Measurements from ENCODE around the gene OR52W1.
"Not testable (repeated sequence)": the region's sequence is repeated elsewhere in the genome, so short reads cannot be mapped to it uniquely, and the experiment has no call there.

OR52W1 gene

DNA sequence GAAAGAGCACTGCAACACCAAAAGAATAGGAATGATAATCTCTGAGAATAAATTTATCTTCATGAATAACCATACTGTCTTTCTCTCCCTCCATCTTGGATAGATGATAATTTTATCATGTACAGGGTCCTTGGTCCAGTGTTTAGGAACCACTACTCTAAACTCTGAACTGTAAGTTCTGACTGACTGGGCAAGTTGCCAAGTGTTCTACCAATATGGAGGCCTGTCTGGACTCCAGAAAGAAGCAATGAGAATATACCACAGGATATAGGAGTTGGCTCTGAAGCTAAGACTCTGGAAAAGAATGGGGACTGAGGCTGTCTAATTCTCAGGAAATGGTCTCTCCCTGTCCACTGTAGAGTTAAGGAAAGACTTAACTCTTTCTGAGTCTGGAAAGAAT, 33.9 kb downstream of the OR52W1 start:
- FAIRE-seq (no peak), DNase-seq (ENCODE audit: insufficient read length, low spot score) (no peak)
- no peak for TF ChIP-seq POLR2A (IDR thresholded peaks at IDR 0.05; ENCODE audit: low read depth, low read length)

DNA sequence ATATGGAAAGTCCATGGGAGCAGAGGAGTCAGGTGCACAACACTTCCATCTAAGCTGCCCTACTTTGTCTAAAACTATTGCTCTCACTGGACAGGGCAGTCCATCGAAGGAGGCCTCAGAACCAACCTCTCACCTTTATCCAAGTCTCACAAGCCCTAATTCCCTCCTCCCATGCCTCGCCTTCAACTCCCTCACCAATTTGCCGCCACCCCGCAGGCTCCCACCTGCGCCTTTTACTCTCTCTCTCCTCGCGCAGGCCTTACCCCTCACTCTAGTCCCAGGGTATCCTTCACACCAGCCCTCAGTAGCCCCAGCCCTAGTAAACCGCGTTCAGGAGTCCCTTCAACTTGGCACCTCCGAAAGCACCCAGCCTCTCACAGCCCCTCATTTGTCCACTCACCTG, 35.0 kb downstream of the OR52W1 start:
- TF ChIP-seq POLR2A (IDR thresholded peaks at IDR 0.05; ENCODE audit: low read depth, low read length), result no peak
- no peak for DNase-seq (ENCODE audit: insufficient read length, low spot score)
- no peak for FAIRE-seq

DNA sequence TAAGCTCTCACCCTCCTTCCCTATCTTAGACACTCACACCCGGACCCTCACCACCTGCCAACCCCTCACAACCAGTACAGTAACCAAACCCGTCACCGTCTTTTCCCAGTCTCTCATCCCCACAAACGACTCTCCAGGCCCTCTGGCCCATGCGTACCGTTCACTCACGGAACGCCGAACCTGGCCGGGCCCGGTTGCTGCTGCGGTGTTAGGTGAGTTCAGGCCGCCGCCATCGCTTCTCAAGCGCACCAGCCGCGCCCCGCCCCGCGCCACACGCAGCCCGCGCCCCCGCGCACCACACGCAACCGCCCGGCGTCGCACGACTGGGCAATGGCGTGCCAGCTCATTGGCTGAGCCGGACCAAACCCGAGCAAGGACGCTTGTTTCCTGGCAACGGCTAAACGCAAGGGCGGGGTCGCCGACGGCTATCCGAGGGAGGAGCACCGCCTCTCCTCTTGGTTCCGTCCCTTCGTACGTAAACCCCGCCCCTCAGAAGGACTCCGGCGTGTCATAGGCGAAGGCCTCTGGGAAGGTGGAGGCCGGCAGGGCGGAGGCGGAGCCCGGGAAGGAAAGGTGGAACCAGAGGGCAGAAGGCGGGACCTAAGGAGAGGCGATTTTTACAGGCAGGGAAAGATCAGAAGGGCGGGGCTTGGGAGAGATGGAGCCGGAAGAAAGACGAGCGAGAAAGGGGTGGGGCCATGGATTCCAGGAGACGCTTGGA, 35.5 kb downstream of the OR52W1 start, which contains the start of gene FHIP1B:
Gene FHIP1B (minus strand): TSS at position 250 of the 721 bp plus-strand sequence. CDS start 10,120 bp downstream, outside the sequence.
- TF ChIP-seq POLR2A (IDR thresholded peaks at IDR 0.05; ENCODE audit: low read depth, low read length), result peak; percentile 90
- DNase-seq (ENCODE audit: insufficient read length, low spot score), result peak; percentile 98
- FAIRE-seq, result peak; percentile 92

DNA sequence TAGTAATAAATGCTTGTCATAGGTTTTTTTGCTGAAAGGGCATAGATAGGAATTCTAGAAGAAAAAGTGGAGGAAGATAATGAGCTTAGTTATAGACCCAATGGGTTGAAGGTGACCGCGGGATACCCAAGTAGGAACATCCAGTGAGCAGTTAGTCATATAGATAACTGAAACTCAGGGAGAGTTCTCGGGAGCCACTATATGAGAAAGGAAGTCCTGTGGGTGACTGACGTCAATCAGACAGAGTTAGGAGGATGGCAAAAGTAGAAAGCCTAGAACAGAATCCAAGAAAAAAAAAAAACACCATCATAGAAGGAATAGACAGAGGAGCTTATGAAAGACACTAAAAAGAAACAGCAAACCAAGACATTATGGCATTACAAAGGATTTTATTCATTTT, 38.2 kb downstream of the OR52W1 start:
- no peak for TF ChIP-seq POLR2A (IDR thresholded peaks at IDR 0.05; ENCODE audit: low read depth, low read length)
- DNase-seq (ENCODE audit: insufficient read length, low spot score), result no peak
- FAIRE-seq, result no peak

DNA sequence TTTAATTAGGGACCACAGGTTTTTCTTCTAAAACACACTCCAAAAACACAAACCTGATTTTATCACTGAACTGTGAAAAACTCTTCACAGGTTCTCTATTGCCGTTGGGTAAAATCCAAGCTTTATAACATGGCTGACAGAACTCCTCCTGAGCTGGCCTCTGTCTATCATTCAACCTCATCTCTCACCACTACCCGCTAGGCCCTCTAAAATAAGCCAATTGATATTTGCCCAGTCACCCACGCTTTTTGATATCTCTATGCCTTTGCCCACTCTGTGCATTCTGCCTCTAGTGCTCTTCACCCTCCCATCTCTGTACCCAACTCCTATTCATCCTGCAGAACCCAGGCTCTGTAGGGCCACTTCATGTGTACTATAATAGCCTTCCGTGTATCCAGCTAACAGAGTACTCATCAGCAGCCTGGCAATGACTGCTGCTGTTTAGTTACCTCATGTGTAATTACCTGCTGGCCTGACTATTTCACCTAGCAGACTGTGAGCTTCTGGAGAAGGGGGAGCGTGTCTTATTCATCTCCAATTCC, 38.8 kb downstream of the OR52W1 start:
- no peak for FAIRE-seq
- no peak for DNase-seq (ENCODE audit: insufficient read length, low spot score)
- TF ChIP-seq POLR2A (IDR thresholded peaks at IDR 0.05; ENCODE audit: low read depth, low read length), result no peak

DNA sequence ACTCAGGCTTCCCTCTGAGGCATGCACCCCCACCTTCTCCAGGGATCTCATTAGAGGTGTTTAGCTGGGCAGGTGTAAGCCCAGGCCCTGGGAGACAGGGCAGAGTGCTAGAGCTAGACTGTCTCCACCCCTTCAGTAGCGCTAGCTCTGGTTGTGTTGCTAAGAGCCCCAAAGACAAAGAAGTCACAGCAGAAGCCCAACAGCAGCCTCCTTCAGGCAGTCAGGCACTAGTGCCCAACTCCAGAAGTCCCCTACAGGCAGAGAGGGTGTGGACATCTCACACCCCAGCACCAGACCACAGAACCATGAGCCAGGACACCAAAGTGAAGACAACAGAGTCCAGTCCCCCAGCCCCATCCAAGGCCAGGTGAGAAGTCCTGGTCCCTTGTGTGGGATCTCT, 39.9 kb downstream of the OR52W1 start, which contains the start of gene CNGA4:
Gene CNGA4 (plus strand): TSS at position 188 of the 400 bp plus-strand sequence. CDS start 118 bp downstream, at position 306.
- no peak for DNase-seq (ENCODE audit: insufficient read length, low spot score)
- TF ChIP-seq POLR2A (IDR thresholded peaks at IDR 0.05; ENCODE audit: low read depth, low read length), result no peak
- no peak for FAIRE-seq

DNA sequence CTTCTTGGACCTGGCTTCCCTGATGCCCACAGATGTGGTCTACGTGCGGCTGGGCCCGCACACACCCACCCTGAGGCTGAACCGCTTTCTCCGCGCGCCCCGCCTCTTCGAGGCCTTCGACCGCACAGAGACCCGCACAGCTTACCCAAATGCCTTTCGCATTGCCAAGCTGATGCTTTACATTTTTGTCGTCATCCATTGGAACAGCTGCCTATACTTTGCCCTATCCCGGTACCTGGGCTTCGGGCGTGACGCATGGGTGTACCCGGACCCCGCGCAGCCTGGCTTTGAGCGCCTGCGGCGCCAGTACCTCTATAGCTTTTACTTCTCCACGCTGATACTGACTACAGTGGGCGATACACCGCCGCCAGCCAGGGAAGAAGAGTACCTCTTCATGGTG, 41.1 kb downstream of the OR52W1 start:
- no peak for TF ChIP-seq POLR2A (IDR thresholded peaks at IDR 0.05; ENCODE audit: low read depth, low read length)
- DNase-seq (ENCODE audit: insufficient read length, low spot score), result no peak
- no peak for FAIRE-seq

DNA sequence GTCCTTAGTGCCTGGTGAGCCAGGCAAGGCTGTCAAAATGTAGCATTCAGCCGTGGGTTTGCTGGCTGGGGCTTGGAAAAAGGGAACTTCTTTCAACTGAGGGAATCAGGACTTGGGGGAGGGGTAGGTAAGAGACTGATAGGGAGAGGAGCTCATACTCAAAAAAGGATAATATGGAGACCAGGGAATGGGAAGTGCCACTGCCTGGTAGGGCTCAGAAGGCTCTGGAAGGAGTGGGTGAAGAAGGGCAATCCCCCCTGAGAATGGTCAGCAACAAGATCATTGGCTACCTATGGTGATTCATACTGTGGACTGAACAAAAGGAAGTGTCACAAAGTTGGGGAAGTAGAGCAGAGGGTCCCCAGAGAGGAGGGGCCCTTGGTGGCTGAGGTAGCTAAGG, 41.8 kb downstream of the OR52W1 start:
- DNase-seq (ENCODE audit: insufficient read length, low spot score) (no peak), FAIRE-seq (no peak)
- TF ChIP-seq POLR2A (IDR thresholded peaks at IDR 0.05; ENCODE audit: low read depth, low read length), result no peak

DNA sequence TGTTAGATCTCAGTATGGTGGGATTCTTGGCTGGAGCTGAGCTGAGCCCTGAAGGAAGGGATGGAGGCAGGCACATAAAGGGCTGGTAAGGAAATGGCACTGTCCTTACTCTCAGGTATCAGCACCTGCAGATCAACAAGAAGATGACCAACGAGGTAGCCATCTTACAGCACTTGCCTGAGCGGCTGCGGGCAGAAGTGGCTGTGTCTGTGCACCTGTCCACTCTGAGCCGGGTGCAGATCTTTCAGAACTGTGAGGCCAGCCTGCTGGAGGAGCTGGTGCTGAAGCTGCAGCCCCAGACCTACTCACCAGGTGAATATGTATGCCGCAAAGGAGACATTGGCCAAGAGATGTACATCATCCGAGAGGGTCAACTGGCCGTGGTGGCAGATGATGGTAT, 42.3 kb downstream of the OR52W1 start:
- FAIRE-seq (no peak), DNase-seq (ENCODE audit: insufficient read length, low spot score) (no peak)
- no peak for TF ChIP-seq POLR2A (IDR thresholded peaks at IDR 0.05; ENCODE audit: low read depth, low read length)

DNA sequence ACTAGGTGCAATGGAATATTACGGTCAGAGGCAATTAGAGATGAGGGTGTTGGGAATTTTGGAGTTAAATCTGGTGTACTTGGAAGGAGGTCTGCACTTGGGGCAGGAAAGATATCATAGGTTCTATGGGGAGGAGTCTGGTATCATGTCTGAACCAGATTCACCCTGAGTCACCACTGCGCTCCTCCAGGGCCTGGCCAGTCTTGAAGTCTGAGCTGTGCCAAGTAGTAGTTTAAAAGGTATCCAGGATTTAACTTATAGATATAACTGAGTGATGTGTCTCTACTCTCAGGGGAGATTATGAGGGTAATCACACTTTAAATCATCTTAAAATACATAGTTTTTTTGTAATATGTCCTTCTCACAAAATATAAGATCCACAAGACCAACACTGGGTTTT, 46.5 kb downstream of the OR52W1 start:
- no peak for TF ChIP-seq POLR2A (IDR thresholded peaks at IDR 0.05; ENCODE audit: low read depth, low read length)
- no peak for FAIRE-seq

DNA sequence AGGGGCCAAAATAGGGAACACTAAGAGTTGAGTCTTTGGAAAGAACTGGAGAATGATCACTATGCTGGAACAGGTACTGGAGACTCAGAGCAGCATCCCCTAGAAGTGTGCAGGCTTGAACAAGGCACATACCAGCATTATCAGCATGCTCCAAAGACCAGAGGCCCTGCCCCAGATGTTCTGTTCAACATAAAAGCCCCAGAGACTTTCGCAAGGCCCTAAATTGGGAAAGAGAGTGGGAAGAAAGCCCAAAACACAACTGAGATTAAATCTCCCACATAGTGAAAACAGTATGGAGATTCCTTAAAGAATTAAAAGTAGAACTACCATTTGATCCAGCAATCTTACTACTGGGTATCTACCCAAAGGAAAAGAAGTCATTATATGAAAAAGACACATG, 49.2 kb downstream of the OR52W1 start:
- no peak for TF ChIP-seq POLR2A (IDR thresholded peaks at IDR 0.05; ENCODE audit: low read depth, low read length)
- FAIRE-seq (no peak), DNase-seq (ENCODE audit: insufficient read length, low spot score) (no peak)

More for the DNA sequence above, 46.5 kb downstream of the OR52W1 start:
- no peak for DNase-seq (ENCODE audit: insufficient read length, low spot score)

DNA sequence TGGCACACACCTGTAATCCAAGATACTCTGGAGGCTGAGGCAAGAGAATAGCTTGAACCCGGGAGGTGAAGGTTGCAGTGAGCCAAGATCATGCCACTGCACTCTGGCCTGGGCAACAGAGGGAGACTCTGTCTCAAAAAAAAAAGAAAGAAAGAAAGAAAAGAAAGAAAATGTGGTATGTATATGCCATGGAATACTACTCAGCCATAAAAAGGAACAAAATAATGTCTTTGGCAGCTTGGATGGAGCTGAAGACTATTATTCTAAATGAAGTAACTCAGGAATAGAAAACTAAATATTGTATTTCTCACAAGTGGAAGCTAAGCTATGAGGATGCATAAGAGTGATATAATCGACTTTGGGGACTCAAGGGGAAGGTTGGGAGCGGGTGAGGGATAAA, 49.9 kb downstream of the OR52W1 start:
- not testable (repeated sequence) for DNase-seq (ENCODE audit: insufficient read length, low spot score); FAIRE-seq

Measured in H54 (cell line).